ENCODE measurements around the gene NLGN1.
"Not testable (repeated sequence)": the region's sequence is repeated elsewhere in the genome, so short reads cannot be mapped to it uniquely, and the experiment has no call there.

DNA sequence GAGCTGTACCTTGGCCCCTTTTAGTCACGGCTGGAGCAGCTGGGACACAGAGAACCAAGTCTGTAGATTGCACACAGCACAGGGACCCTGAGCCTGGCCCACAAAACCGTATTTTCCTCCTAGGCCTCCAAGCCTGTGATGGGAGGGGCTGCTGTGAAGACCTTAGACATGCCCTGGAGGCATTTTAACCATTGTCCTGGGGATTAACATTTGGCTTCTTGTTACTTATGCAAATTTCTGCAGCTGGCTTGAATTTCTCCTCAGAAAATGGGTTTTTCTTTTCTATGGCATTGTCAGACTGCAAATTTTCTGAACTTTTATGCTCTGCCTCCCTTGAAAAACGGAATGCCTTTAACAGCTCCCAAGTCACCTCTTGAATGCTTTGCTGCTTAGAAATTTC lies 197.3 kb downstream of the NLGN1 start:
- not testable (repeated sequence) for TF ChIP-seq RAD21 (conservative IDR thresholded peaks at IDR 0.05 in 1 of 2, IDR thresholded peaks at IDR 0.05 in 1 of 2); POLR2AphosphoS2 (conservative IDR thresholded peaks at IDR 0.05; ENCODE audit: low read length); KDM5A (IDR thresholded peaks at IDR 0.05); ZSCAN20 (CRISPR knock-in tag; IDR thresholded peaks at IDR 0.05); BHLHE40 (IDR thresholded peaks at IDR 0.05; ENCODE audit: low read depth, low read length); CHD4 (IDR thresholded peaks at IDR 0.05; ENCODE audit: borderline replicate concordance); SMC3 (IDR thresholded peaks at IDR 0.05); RARB (CRISPR knock-in tag; IDR thresholded peaks at IDR 0.05); RCOR1 (IDR thresholded peaks at IDR 0.05; ENCODE audit: low read depth, low read length); JUNB (IDR thresholded peaks at IDR 0.05); POLR2A (IDR thresholded peaks at IDR 0.05; ENCODE audit: low read length)
- TF ChIP-seq, protein P1, sequence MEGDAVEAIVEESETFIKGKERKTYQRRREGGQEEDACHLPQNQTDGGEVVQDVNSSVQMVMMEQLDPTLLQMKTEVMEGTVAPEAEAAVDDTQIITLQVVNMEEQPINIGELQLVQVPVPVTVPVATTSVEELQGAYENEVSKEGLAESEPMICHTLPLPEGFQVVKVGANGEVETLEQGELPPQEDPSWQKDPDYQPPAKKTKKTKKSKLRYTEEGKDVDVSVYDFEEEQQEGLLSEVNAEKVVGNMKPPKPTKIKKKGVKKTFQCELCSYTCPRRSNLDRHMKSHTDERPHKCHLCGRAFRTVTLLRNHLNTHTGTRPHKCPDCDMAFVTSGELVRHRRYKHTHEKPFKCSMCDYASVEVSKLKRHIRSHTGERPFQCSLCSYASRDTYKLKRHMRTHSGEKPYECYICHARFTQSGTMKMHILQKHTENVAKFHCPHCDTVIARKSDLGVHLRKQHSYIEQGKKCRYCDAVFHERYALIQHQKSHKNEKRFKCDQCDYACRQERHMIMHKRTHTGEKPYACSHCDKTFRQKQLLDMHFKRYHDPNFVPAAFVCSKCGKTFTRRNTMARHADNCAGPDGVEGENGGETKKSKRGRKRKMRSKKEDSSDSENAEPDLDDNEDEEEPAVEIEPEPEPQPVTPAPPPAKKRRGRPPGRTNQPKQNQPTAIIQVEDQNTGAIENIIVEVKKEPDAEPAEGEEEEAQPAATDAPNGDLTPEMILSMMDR (IDR thresholded peaks at IDR 0.05), result not testable (repeated sequence)
